Measurements from ENCODE around the gene LNX2.

The LNX2 gene

DNA sequence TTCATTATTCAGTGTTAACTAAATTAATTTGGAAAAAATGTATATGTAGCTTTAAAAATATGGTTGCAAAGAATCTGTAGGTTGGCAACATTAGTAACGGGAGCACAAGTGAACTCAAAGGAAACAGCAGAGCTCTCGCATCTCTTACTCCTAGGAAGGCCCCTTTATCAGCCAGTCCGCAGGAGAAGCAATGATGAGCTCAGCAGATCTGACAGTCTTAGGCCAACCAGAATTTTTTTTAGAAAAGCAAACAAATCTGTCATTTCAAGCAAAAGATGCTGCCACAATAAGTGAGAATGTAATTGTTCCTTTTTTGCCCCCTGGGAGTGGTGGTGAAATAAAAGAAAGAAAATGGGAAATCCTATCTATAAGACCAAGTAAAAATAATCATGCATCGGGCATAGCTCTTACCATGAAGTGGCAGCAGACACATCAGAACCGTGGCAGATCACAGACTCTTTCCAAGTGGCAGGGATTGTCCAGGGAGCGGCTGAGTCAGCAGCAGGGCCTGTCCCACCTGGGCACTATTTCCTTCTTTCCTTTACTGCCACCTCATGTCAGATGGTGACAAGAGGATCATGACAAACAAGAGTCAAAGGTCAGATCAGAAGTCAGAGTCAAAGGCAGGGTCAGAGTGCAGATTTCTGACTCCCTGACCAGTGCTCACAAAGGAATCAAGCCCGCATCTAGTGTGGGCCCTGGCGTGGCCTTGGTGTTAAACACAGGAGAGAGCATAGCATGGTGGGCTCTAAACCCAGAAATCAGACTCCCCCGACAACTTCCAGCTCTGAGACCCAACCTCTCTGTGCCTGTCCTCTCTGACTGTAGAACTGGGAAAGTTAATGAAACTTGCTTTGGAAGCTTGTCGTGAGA lies 86.0 kb downstream of the LNX2 start:
- no peaks in the 10 kb centered on the region for H3K79me2 ChIP-seq

GRCh38 chr13:27533155-27533643 lies 87.1 kb downstream of the LNX2 start:
- H3K4me2 ChIP-seq (ENCODE audit: low read length): no peak overlapping the region
- no peaks in the 10 kb centered on the region for H3K4me1 ChIP-seq
- H3K36me3 ChIP-seq (ENCODE audit: control insufficient read depth, insufficient read depth, low read length): no peaks in the 10 kb centered on the region
- H3K9ac ChIP-seq: no peak overlapping the region
- no peak overlapping the region for H3K4me3 ChIP-seq (ENCODE audit: low read depth, low read length)
- peak overlapping the region; percentile 74 for H2AFZ ChIP-seq
- no peaks in the 10 kb centered on the region for H3K79me2 ChIP-seq
- H3K9me3 ChIP-seq (ENCODE audit: control insufficient read depth, low read length): no peaks in the 10 kb centered on the region
- no peak overlapping the region for H3K27ac ChIP-seq
- TF ChIP-seq, protein P1, sequence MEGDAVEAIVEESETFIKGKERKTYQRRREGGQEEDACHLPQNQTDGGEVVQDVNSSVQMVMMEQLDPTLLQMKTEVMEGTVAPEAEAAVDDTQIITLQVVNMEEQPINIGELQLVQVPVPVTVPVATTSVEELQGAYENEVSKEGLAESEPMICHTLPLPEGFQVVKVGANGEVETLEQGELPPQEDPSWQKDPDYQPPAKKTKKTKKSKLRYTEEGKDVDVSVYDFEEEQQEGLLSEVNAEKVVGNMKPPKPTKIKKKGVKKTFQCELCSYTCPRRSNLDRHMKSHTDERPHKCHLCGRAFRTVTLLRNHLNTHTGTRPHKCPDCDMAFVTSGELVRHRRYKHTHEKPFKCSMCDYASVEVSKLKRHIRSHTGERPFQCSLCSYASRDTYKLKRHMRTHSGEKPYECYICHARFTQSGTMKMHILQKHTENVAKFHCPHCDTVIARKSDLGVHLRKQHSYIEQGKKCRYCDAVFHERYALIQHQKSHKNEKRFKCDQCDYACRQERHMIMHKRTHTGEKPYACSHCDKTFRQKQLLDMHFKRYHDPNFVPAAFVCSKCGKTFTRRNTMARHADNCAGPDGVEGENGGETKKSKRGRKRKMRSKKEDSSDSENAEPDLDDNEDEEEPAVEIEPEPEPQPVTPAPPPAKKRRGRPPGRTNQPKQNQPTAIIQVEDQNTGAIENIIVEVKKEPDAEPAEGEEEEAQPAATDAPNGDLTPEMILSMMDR (IDR thresholded peaks at IDR 0.05): peak; percentile 87
- H3K27me3 ChIP-seq (ENCODE audit: control insufficient read depth, insufficient read depth, low read length): no peaks in the 10 kb centered on the region

More for the DNA sequence above, 86.0 kb downstream of the LNX2 start:
- Histone ChIP-seq H2AFZ (no peak overlapping the region), H3K4me2 (ENCODE audit: low read length) (no peak overlapping the region), H3K4me3 (ENCODE audit: low read depth, low read length) (no peak overlapping the region), H3K27me3 (ENCODE audit: control insufficient read depth, insufficient read depth, low read length) (no peaks in the 10 kb centered on the region), H3K36me3 (ENCODE audit: control insufficient read depth, insufficient read depth, low read length) (no peaks in the 10 kb centered on the region), H3K27ac (no peak overlapping the region), H3K9ac (no peak overlapping the region), H3K9me3 (ENCODE audit: control insufficient read depth, low read length) (no peaks in the 10 kb centered on the region), H3K4me1 (no peaks in the 10 kb centered on the region)
- TF ChIP-seq, protein P1 (IDR thresholded peaks at IDR 0.05): no peak

DNA sequence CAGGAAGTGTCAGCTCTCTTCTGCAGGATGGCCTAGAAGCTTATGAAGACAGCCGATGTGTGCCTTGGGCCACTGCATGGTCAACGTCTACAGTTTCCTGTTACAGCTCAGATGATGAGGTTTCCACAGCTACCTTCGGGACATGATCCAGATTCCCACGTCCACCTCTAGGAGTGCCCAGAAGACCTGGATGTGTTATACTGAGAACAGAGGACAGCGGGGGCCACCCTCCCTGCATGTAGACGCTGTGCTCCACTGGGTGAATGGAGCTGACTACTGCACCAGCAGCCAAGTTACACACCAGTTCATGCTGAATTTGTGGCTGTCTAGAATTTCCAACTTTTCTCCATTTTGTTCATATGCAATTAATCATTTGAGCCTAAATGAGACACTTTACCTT lies 91.4 kb downstream of the LNX2 start:
- H3K36me3 ChIP-seq (ENCODE audit: control insufficient read depth, insufficient read depth, low read length): no peaks in the 10 kb centered on the region
- TF ChIP-seq, protein P1 (IDR thresholded peaks at IDR 0.05): no peak

GRCh38 chr13:27526516-27526915 lies 93.8 kb downstream of the LNX2 start:
- no peak overlapping the region for H3K4me2 ChIP-seq (ENCODE audit: low read length)
- H3K4me1 ChIP-seq: no peaks in the 10 kb centered on the region
- no peaks in the 10 kb centered on the region for H3K36me3 ChIP-seq (ENCODE audit: control insufficient read depth, insufficient read depth, low read length)
- no peak overlapping the region for H3K27ac ChIP-seq
- H2AFZ ChIP-seq: no peak overlapping the region
- H3K9me3 ChIP-seq (ENCODE audit: control insufficient read depth, low read length): no peaks in the 10 kb centered on the region
- TF ChIP-seq, protein P1 (IDR thresholded peaks at IDR 0.05): no peak
- H3K27me3 ChIP-seq (ENCODE audit: control insufficient read depth, insufficient read depth, low read length): no peaks in the 10 kb centered on the region
- no peak overlapping the region for H3K4me3 ChIP-seq (ENCODE audit: low read depth, low read length)
- H3K9ac ChIP-seq: no peak overlapping the region
- H3K79me2 ChIP-seq: no peaks in the 10 kb centered on the region

More for the DNA sequence above, 91.4 kb downstream of the LNX2 start:
- Histone ChIP-seq H3K4me1 (no peaks in the 10 kb centered on the region), H3K9me3 (ENCODE audit: control insufficient read depth, low read length) (no peaks in the 10 kb centered on the region), H3K27ac (no peak overlapping the region), H3K27me3 (ENCODE audit: control insufficient read depth, insufficient read depth, low read length) (no peaks in the 10 kb centered on the region), H3K9ac (no peak overlapping the region), H3K4me3 (ENCODE audit: low read depth, low read length) (no peak overlapping the region), H2AFZ (no peak overlapping the region), H3K79me2 (no peaks in the 10 kb centered on the region), H3K4me2 (ENCODE audit: low read length) (no peak overlapping the region)
